Stomach (tissue), 9 donors: ENCODE data around the gene PSTPIP2. TPM values are rescaled to one million over a fixed set of nuclear protein-coding genes. Genes with fewer than 3 reads are reported as not detected.
A peak's percentile ranks its signal among the peaks of the same experiment; 100 is the strongest.

ENCODE experiments used
- DNase-seq, 2 donors: peaks; one replicate each; pipeline versions ENCODE4 v3.0.0 to v3.0.0-alpha.2; 2013 to 2019
- H3K27ac ChIP-seq, 5 donors: fragments of 200-600 bp in 4 of 5; sonication (generic) in 4 of 5; one replicate each; pipeline ENCODE4 v1.5.1; 2013 to 2019; ENCODE audit warnings: mild to moderate bottlenecking in 1 of 5, moderate library complexity in 1 of 5
- H3K27me3 ChIP-seq, 3 donors: fragments of 200-600 bp; sonication (generic); one replicate each; pipeline ENCODE4 v1.5.1; 2017 to 2019; ENCODE audit warnings: mixed run types in 1 of 3
- H3K36me3 ChIP-seq, 4 donors: fragments of 200-600 bp; sonication (generic); 1 replicate in 3 of 4; 2 replicates in 1 of 4; pipeline ENCODE4 v1.5.1; 2016 to 2019
- H3K4me1 ChIP-seq, 4 donors: fragments of 200-600 bp; sonication (generic); one replicate each; pipeline ENCODE4 v1.5.1; 2016 to 2019
- H3K4me3 ChIP-seq, 4 donors: fragments of 200-600 bp; sonication (generic) in 3 of 4; one replicate each; pipeline ENCODE4 v1.5.1; 2016 to 2019; ENCODE audit warnings: mild to moderate bottlenecking in 1 of 4
- H3K9me3 ChIP-seq, 4 donors: fragments of 200-600 bp; sonication (generic); one replicate each; pipeline ENCODE4 v1.5.1; 2016 to 2019
- CTCF ChIP-seq, 7 experiments: fragments of 450-650 bp in 4 of 7; fragments of 200-600 bp in 3 of 7; sonication (generic) in 3 of 7; IDR thresholded peaks; one replicate each; pipeline ENCODE4 v1.5.1; 2016 to 2019; ENCODE audit warnings: antibody characterized with exemption in 7 of 7, control low read depth in 2 of 7, mild to moderate bottlenecking in 1 of 7
- EP300 ChIP-seq: sonication (generic); formaldehyde crosslinking; IDR thresholded peaks from one replicate; pipeline ENCODE4 v1.6.1; 2017; ENCODE audit warnings: antibody characterized with exemption
- POLR2A ChIP-seq, 4 donors: fragments of 450-650 bp; IDR thresholded peaks; one replicate each; pipeline ENCODE4 v1.6.1; 2016; ENCODE audit warnings: antibody characterized with exemption in 4 of 4, control low read depth in 2 of 4, mild to moderate bottlenecking in 1 of 4, moderate library complexity in 1 of 4
- POLR2AphosphoS5 ChIP-seq, 3 donors: sonication (generic); formaldehyde crosslinking; IDR thresholded peaks; one replicate each; pipeline ENCODE4 v1.6.1; 2016; ENCODE audit warnings: antibody characterized with exemption in 3 of 3
- WGBS, 5 donors: extraction: QIAGEN DNeasy Blood & Tissue Kit in 3 of 5; methylation state at CpG; one replicate each; pipeline versions ENCODE4 v1.1.5 to v1.1.7; 2013 to 2018; 5-methylcytosine and 5-hydroxymethylcytosine counted together
- intact Hi-C: fragments of 100-400 bp; cut with DNase I; formaldehyde crosslinking; loops from one replicate; pipeline ENCODE4 v1.15.1; 2023; ENCODE audit warnings: low total_unique reads
- polyA plus RNA-seq, 3 donors: library from polyadenylated mRNA; stranded (reverse); fragments of 200-250 nt; gene quantifications; one replicate each; pipeline ENCODE4 v1.2.3, GENCODE V29; 2013
- total RNA-seq, 5 donors: library from RNA; depleted of rRNA; stranded (reverse); fragments of >200 nt; gene quantifications; one replicate each; pipeline versions ENCODE4 v1.1.0 to v1.2.3, GENCODE V29; 2014 to 2016
- donor health status: healthy with polysubstance abuse.
- donor health status: Bipolar disorder and iron deficiency.
- donor health status: healthy.

The PSTPIP2 gene
- total and polyA plus RNA-seq, 8 donors = 1.2 to 11.0 (median 7.0) TPM

- 77 to 92% (median 86%) methylated on average over 3 of the region's 3 CpGs for WGBS, 5 donors
These were observed 80.3 kb downstream of the PSTPIP2 start for GRCh38 chr18:45991788-45992187.

GRCh38 chr18:45984546-45985235 is 87.4 kb downstream of the PSTPIP2 start:
- 84 to 91% (median 88%) methylated on average over 4 of the region's 4 CpGs for WGBS, 5 donors
- Histone ChIP-seq H3K27me3 (no peaks in the 10 kb centered on the region), H3K4me3 (no peak overlapping the region), H3K9me3 (no peaks in the 10 kb centered on the region), H3K36me3 (peaks cover 0 to 27% (median 21%) of the 10 kb centered on the region in 4 donors), H3K27ac (no peak overlapping the region), H3K4me1 (peaks cover 0 to 10% (median 5%) of the 10 kb centered on the region in 4 donors)
- TF ChIP-seq POLR2A (IDR thresholded peaks at IDR 0.05) = no peak
- TF ChIP-seq CTCF (IDR thresholded peaks at IDR 0.05) = no peak
- no peak for TF ChIP-seq POLR2AphosphoS5 (IDR thresholded peaks at IDR 0.05)
- TF ChIP-seq EP300 = no peak
- DNase-seq = no peak
- intact Hi-C loops = no loop called here

More at GRCh38 chr18:45991788-45992187, 80.3 kb downstream of the PSTPIP2 start:
- Histone ChIP-seq H3K36me3 (peaks cover 0 to 60% (median 52%) of the 10 kb centered on the region in 4 donors), H3K4me1 (no peaks in the 10 kb centered on the region), H3K9me3 (no peaks in the 10 kb centered on the region), H3K4me3 (no peak overlapping the region), H3K27ac (no peak overlapping the region), H3K27me3 (no peaks in the 10 kb centered on the region)
- no peak for TF ChIP-seq CTCF (IDR thresholded peaks at IDR 0.05)
- TF ChIP-seq POLR2AphosphoS5 (IDR thresholded peaks at IDR 0.05) = no peak
- no peak for TF ChIP-seq EP300
- TF ChIP-seq POLR2A (IDR thresholded peaks at IDR 0.05) = no peak
- DNase-seq = no peak
- intact Hi-C loops = no loop called here

- TF ChIP-seq CTCF (IDR thresholded peaks at IDR 0.05) (no peak), POLR2AphosphoS5 (IDR thresholded peaks at IDR 0.05) (no peak), POLR2A (IDR thresholded peaks at IDR 0.05) (no peak), EP300 (no peak)
- H3K9me3 ChIP-seq = no peaks in the 10 kb centered on the region
- no peaks in the 10 kb centered on the region for H3K27me3 ChIP-seq
- WGBS, 5 donors = 61 to 85% (median 68%) methylated on average over 2 of the region's 2 CpGs
- intact Hi-C loops = no loop called here
- peaks cover 0 to 11% (median 5%) of the 10 kb centered on the region in 4 donors for H3K4me1 ChIP-seq
- H3K4me3 ChIP-seq = no peak overlapping the region
- H3K27ac ChIP-seq = no peak overlapping the region
- no peak for DNase-seq
- peaks cover 0 to 3% (median 0%) of the 10 kb centered on the region in 4 donors for H3K36me3 ChIP-seq
These were observed 90.2 kb downstream of the PSTPIP2 start for GRCh38 chr18:45981821-45982220.

GRCh38 chr18:45980229-45980628 is 91.8 kb downstream of the PSTPIP2 start:
- Histone ChIP-seq H3K27me3 (no peaks in the 10 kb centered on the region), H3K9me3 (no peaks in the 10 kb centered on the region), H3K36me3 (peaks cover 0 to 3% (median 0%) of the 10 kb centered on the region in 4 donors), H3K27ac (no peak overlapping the region), H3K4me1 (peaks cover 0 to 11% (median 5%) of the 10 kb centered on the region in 4 donors), H3K4me3 (no peak overlapping the region)
- TF ChIP-seq POLR2AphosphoS5 (IDR thresholded peaks at IDR 0.05) = no peak
- no peak for TF ChIP-seq POLR2A (IDR thresholded peaks at IDR 0.05)
- TF ChIP-seq CTCF (IDR thresholded peaks at IDR 0.05) = no peak
- TF ChIP-seq EP300 = no peak
- WGBS, 5 donors = 22 to 57% (median 42%) methylated on average over 2 of the region's 2 CpGs
- peak in 1 of 2 donors; percentile 12 for DNase-seq
- intact Hi-C loops = no loop called here
